Vagina (tissue), 2 donors: Measurements from ENCODE around the gene ELOVL7.

Experiments
- CTCF ChIP-seq, 3 experiments: fragments of 450-650 bp in 2 of 3; fragments of 200-600 bp in 1 of 3; sonication (generic) in 1 of 3; IDR thresholded peaks; one replicate each; pipeline ENCODE4 v1.5.1; 2017 to 2019; ENCODE audit warnings: antibody characterized with exemption in 3 of 3, mild to moderate bottlenecking in 2 of 3, moderate library complexity in 2 of 3
- POLR2A ChIP-seq, 2 donors: fragments of 450-650 bp; IDR thresholded peaks; one replicate each; pipeline ENCODE4 v1.6.1; 2017; ENCODE audit warnings: antibody characterized with exemption in 2 of 2, mild to moderate bottlenecking in 2 of 2, moderate library complexity in 2 of 2

GRCh38 chr5:60841361-60841760 lies 2.7 kb downstream of the ELOVL7 start:
- no peak for TF ChIP-seq POLR2A (IDR thresholded peaks at IDR 0.05)
- no peak for TF ChIP-seq CTCF (IDR thresholded peaks at IDR 0.05)
